ENCODE results near the gene NUDT16L1. TPM values are rescaled to one million over a fixed set of nuclear protein-coding genes. Genes with fewer than 3 reads are reported as not detected.

The NUDT16L1 gene
- total RNA-seq, 1 experiment from 2014 or later, result 33.8 TPM

DNA sequence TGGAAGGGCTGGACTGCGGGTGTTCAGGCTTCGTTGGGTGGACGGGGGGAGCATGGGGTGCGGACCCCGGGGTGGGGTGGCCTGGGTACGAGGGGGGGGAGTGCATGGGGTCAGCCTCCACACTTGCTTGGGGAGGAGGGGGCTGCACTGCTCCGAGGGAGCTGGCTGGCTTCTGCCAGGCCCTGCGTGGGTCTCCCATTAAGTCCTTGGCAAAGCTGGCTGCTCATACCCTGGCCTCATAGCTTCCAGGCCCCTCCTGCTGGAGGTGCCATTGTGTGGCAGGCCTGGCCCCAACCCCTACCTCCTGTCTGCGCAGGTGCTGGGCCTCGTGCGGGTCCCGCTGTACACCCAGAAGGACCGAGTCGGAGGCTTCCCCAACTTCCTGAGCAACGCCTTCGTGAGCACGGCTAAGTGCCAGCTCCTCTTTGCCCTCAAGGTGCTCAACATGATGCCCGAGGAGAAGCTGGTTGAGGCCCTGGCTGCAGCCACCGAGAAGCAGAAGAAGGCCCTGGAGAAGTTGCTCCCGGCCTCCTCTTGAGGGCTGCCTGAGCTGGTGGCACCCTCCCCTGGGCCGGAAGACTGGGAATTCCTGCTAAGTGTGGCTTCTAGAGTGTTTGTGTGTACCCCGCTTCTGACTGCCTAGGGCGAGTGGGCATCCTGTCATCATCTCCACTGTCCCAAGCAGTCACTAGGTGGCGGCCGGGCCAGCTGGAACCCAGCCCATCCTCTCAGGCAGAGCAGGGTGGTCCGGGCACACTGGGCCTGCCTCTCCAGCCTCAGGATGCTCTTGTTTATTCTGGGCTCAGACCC, 1.5 kb downstream of the NUDT16L1 start:
- no TSS peak for BruUV-seq (replicated peaks)
- intact Hi-C loops (cut with micrococcal nuclease; ENCODE audit: unreplicated experiment), result loop anchor here (10.0 kb wide), 1 partner anchor 260 kb away; the partner anchor contains the start of gene SEC14L5

DNA sequence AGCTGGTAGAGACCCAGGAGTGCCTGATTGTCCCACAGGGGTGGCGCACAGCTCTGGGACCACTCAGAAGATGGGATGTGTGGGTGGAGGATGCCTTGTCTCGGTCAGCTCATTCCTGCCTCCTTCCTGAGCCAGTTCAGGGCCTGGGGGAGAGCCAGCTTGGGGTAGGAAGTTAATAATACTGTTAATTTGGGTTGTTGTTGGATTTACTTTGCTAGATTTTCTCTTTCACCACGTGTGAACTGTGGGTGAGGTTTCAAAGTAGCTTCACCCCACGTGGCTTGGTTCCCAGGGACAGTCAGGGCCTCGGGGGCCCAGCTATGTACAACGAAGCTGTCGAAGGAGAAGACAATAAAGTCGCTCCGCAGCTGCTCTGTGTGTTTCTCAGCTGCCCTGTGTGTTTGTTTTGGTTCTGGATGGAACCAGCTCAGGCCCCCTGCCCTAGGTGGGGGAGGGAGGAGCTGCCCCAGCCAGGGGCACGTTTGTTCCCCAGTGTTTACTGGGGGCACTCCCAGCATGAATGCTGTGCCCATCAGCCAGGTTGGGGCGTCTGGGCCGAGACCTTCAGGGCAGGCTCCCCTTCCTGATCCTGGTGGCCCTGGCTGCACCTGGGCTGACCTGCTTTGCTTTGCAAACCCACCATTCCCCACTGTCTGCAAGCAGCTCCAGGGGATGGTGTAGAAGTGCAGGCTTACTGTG, 2.3 kb downstream of the NUDT16L1 start:
- ChIA-PET POLR2A (ENCODE audit: low non-redundant PET) (no interaction called here), CTCF (no interaction called here)
- Histone ChIP-seq H3K4me3 (ENCODE audit: low read depth, low read length, poor library complexity, severe bottlenecking) (no peak overlapping the region), H3K27me3 (replicated peaks; ENCODE audit: insufficient read depth, low read depth, low read length, poor library complexity) (no peaks in the 10 kb centered on the region), H3K9me3 (ENCODE audit: low read depth, low read length, poor library complexity, severe bottlenecking) (no peaks in the 10 kb centered on the region), H3K27ac (ENCODE audit: low read depth, low read length, poor library complexity, severe bottlenecking) (no peak overlapping the region), H3K4me1 (ENCODE audit: insufficient read depth, low read length, poor library complexity, severe bottlenecking) (peaks cover 4% of the 10 kb centered on the region), H3K36me3 (ENCODE audit: insufficient read depth, low read length, poor library complexity, severe bottlenecking) (peaks cover 28% of the 10 kb centered on the region)
- TF ChIP-seq EZH2 (IDR thresholded peaks at IDR 0.05; ENCODE audit: borderline replicate concordance, low read depth, low read length, poor library complexity, severe bottlenecking), result no peak
- TF ChIP-seq, protein P1, sequence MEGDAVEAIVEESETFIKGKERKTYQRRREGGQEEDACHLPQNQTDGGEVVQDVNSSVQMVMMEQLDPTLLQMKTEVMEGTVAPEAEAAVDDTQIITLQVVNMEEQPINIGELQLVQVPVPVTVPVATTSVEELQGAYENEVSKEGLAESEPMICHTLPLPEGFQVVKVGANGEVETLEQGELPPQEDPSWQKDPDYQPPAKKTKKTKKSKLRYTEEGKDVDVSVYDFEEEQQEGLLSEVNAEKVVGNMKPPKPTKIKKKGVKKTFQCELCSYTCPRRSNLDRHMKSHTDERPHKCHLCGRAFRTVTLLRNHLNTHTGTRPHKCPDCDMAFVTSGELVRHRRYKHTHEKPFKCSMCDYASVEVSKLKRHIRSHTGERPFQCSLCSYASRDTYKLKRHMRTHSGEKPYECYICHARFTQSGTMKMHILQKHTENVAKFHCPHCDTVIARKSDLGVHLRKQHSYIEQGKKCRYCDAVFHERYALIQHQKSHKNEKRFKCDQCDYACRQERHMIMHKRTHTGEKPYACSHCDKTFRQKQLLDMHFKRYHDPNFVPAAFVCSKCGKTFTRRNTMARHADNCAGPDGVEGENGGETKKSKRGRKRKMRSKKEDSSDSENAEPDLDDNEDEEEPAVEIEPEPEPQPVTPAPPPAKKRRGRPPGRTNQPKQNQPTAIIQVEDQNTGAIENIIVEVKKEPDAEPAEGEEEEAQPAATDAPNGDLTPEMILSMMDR (conservative IDR thresholded peaks at IDR 0.05; ENCODE audit: low read depth, low read length), result no peak
- no peak for DNase-seq (ENCODE audit: low spot score)
- BruUV-seq (replicated peaks), result no TSS peak
- intact Hi-C loops (cut with micrococcal nuclease; ENCODE audit: unreplicated experiment), result loop anchor here (10.0 kb wide), 1 partner anchor 259 kb away; the partner anchor contains the start of gene SEC14L5

More for the DNA sequence above, 1.5 kb downstream of the NUDT16L1 start:
- POLR2A ChIA-PET (ENCODE audit: low non-redundant PET), result no interaction called here
- H3K36me3 ChIP-seq (ENCODE audit: insufficient read depth, low read length, poor library complexity, severe bottlenecking), result peaks cover 23% of the 10 kb centered on the region
- H3K4me3 ChIP-seq (ENCODE audit: low read depth, low read length, poor library complexity, severe bottlenecking), result peak overlapping the region; percentile 89
- CTCF ChIA-PET, result no interaction called here
- no peak for DNase-seq (ENCODE audit: low spot score)
- H3K9me3 ChIP-seq (ENCODE audit: low read depth, low read length, poor library complexity, severe bottlenecking), result no peaks in the 10 kb centered on the region
- H3K27me3 ChIP-seq (replicated peaks; ENCODE audit: insufficient read depth, low read depth, low read length, poor library complexity), result no peaks in the 10 kb centered on the region
- H3K27ac ChIP-seq (ENCODE audit: low read depth, low read length, poor library complexity, severe bottlenecking), result peak overlapping the region; percentile 92
- peaks cover 4% of the 10 kb centered on the region for H3K4me1 ChIP-seq (ENCODE audit: insufficient read depth, low read length, poor library complexity, severe bottlenecking)
- TF ChIP-seq EZH2 (IDR thresholded peaks at IDR 0.05; ENCODE audit: borderline replicate concordance, low read depth, low read length, poor library complexity, severe bottlenecking), result no peak
- TF ChIP-seq, protein P1 (conservative IDR thresholded peaks at IDR 0.05; ENCODE audit: low read depth, low read length), result no peak

DNA sequence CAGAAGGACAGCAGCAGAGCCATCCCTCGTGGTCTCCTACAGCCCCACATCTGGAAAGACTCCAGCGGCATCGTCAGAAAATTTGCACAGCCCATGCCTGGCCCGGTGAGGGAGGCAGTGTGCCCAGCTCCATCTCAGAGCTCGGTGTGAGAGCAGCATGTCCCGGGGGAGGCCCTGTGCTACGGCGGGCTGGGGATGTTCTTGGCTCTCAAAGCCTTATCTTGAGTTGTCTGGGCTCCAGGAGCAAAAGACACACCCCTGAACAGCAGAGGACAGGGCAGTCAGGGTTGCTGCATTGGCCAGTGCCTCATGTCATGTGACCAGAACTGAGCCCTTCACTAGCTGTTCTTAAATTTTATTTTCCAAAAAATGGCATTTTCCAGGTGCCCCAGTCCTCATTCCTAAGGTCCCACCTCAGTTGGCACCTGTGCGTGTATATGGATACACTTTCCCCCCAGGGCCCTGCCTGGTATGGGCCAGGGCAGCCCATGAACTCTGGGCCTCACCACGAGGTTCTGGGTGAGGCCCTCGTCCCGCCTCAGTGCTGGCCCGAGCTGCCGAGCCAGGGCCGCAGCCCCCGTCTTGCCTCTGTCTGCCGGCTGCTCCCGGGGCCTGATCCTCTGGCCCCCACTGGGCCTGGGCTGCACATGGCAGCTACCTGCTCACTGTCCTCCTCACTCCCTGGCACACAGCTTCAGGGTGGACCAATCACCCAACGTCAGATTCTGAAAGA, 3.0 kb downstream of the NUDT16L1 start:
- Histone ChIP-seq H3K4me1 (ENCODE audit: insufficient read depth, low read length, poor library complexity, severe bottlenecking) (peaks cover 4% of the 10 kb centered on the region), H3K36me3 (ENCODE audit: insufficient read depth, low read length, poor library complexity, severe bottlenecking) (peaks cover 32% of the 10 kb centered on the region), H3K9me3 (ENCODE audit: low read depth, low read length, poor library complexity, severe bottlenecking) (no peaks in the 10 kb centered on the region), H3K4me3 (ENCODE audit: low read depth, low read length, poor library complexity, severe bottlenecking) (no peak overlapping the region), H3K27me3 (replicated peaks; ENCODE audit: insufficient read depth, low read depth, low read length, poor library complexity) (no peaks in the 10 kb centered on the region), H3K27ac (ENCODE audit: low read depth, low read length, poor library complexity, severe bottlenecking) (no peak overlapping the region)
- no peak for DNase-seq (ENCODE audit: low spot score)
- no TSS peak for BruUV-seq (replicated peaks)
- TF ChIP-seq EZH2 (IDR thresholded peaks at IDR 0.05; ENCODE audit: borderline replicate concordance, low read depth, low read length, poor library complexity, severe bottlenecking), result no peak
- TF ChIP-seq, protein P1 (conservative IDR thresholded peaks at IDR 0.05; ENCODE audit: low read depth, low read length), result no peak
- intact Hi-C loops (cut with micrococcal nuclease; ENCODE audit: unreplicated experiment), result loop anchor here (10.0 kb wide), 1 partner anchor 258 kb away; the partner anchor contains the start of gene SEC14L5
- CTCF ChIA-PET, result no interaction called here
- POLR2A ChIA-PET (ENCODE audit: low non-redundant PET), result no interaction called here
